Activated CD4-positive, alpha-beta T cell treated with anti-CD3 and anti-CD28 coated beads, Interleukin-2, amount 10 ng/mL, durations not matched to agents 24 days and 14 days (primary cell): ENCODE data around the gene FRG1. TPM values are rescaled to one million over a fixed set of nuclear protein-coding genes. Genes with fewer than 3 reads are reported as not detected.
A peak's percentile ranks its signal among the peaks of the same experiment; 100 is the strongest.
"Not testable (repeated sequence)": the region's sequence is repeated elsewhere in the genome, so short reads cannot be mapped to it uniquely, and the experiment has no call there.

Experiments
- DNase-seq: peaks from one replicate; pipeline ENCODE4 v3.0.0; 2022
- H3K27ac Mint-ChIP-seq: one replicate; pipeline ENCODE4 v1.8.0; 2022; ENCODE audit warnings: mild to moderate bottlenecking, mixed read lengths
- H3K27me3 Mint-ChIP-seq: one replicate; pipeline ENCODE4 v1.8.0; 2022; ENCODE audit warnings: mixed read lengths
- H3K36me3 Mint-ChIP-seq: one replicate; pipeline ENCODE4 v1.8.0; 2022; ENCODE audit warnings: low read depth, mild to moderate bottlenecking, mixed read lengths
- H3K4me1 Mint-ChIP-seq: one replicate; pipeline ENCODE4 v1.8.0; 2021; ENCODE audit warnings: mixed read lengths
- H3K4me3 Mint-ChIP-seq: one replicate; pipeline ENCODE4 v1.8.0; 2022; ENCODE audit warnings: mild to moderate bottlenecking, moderate library complexity, mixed read lengths
- H3K9me3 Mint-ChIP-seq: one replicate; pipeline ENCODE4 v1.8.0; 2021; ENCODE audit warnings: mixed read lengths
- intact Hi-C: fragments of 100-400 bp; cut with micrococcal nuclease; formaldehyde crosslinking; loops from one replicate; pipeline ENCODE4 v1.15.1; 2023
- total RNA-seq: library from RNA; stranded (reverse); gene quantifications from 2 replicates; pipeline ENCODE4 v1.2.3, GENCODE V29; 2022

The FRG1 gene
- total RNA-seq, 1 donor from 2014 or later: 85.2 TPM

GRCh38 chr4:189973646-189974045 lies 33.0 kb downstream of the FRG1 start:
- Mint-ChIP-seq H3K27me3 (peaks cover 6% of the 10 kb centered on the region), H3K9me3 (no peaks in the 10 kb centered on the region), H3K4me3 (no peak overlapping the region), H3K36me3 (no peaks in the 10 kb centered on the region), H3K4me1 (no peaks in the 10 kb centered on the region), H3K27ac (no peak overlapping the region)
- intact Hi-C loops: no loop called here
- no peak for DNase-seq

- Mint-ChIP-seq H3K4me3 (no peak overlapping the region), H3K27me3 (peaks cover 6% of the 10 kb centered on the region), H3K4me1 (no peaks in the 10 kb centered on the region), H3K9me3 (no peaks in the 10 kb centered on the region), H3K36me3 (no peaks in the 10 kb centered on the region), H3K27ac (no peak overlapping the region)
- DNase-seq: no peak
- intact Hi-C loops: no loop called here
These were observed 33.4 kb downstream of the FRG1 start for GRCh38 chr4:189974056-189974455.

GRCh38 chr4:189979196-189980047 lies 38.8 kb downstream of the FRG1 start:
- no peak overlapping the region for H3K27ac Mint-ChIP-seq
- no peak overlapping the region for H3K4me3 Mint-ChIP-seq
- no peaks in the 10 kb centered on the region for H3K4me1 Mint-ChIP-seq
- DNase-seq: no peak
- intact Hi-C loops: no loop called here
- H3K36me3 Mint-ChIP-seq: no peaks in the 10 kb centered on the region
- no peaks in the 10 kb centered on the region for H3K9me3 Mint-ChIP-seq
- peaks cover 4% of the 10 kb centered on the region for H3K27me3 Mint-ChIP-seq

- H3K27me3 Mint-ChIP-seq, DNase-seq: not testable (repeated sequence)
These were observed 39.6 kb downstream of the FRG1 start for GRCh38 chr4:189980292-189980691.

GRCh38 chr4:189981970-189982369 lies 41.3 kb downstream of the FRG1 start:
- H3K9me3 Mint-ChIP-seq: no peaks in the 10 kb centered on the region
- no peaks in the 10 kb centered on the region for H3K4me1 Mint-ChIP-seq
- no peaks in the 10 kb centered on the region for H3K27me3 Mint-ChIP-seq
- no peak overlapping the region for H3K4me3 Mint-ChIP-seq
- H3K27ac Mint-ChIP-seq: no peak overlapping the region
- H3K36me3 Mint-ChIP-seq: no peaks in the 10 kb centered on the region
- no peak for DNase-seq
- intact Hi-C loops: no loop called here

More at GRCh38 chr4:189980292-189980691, 39.6 kb downstream of the FRG1 start:
- H3K9me3 Mint-ChIP-seq, H3K4me3 Mint-ChIP-seq, intact Hi-C loops, H3K36me3 Mint-ChIP-seq, H3K4me1 Mint-ChIP-seq: not testable (repeated sequence)
- H3K27ac Mint-ChIP-seq: peak overlapping the region; percentile 65

- H3K27me3 Mint-ChIP-seq: not testable (repeated sequence)
These were observed 43.3 kb downstream of the FRG1 start for GRCh38 chr4:189983916-189984526.

GRCh38 chr4:189984661-189985060 lies 44.0 kb downstream of the FRG1 start:
- H3K36me3 Mint-ChIP-seq, H3K9me3 Mint-ChIP-seq, H3K27me3 Mint-ChIP-seq, DNase-seq, H3K4me3 Mint-ChIP-seq, H3K4me1 Mint-ChIP-seq, intact Hi-C loops, H3K27ac Mint-ChIP-seq: not testable (repeated sequence)

More at GRCh38 chr4:189983916-189984526, 43.3 kb downstream of the FRG1 start:
- H3K27ac Mint-ChIP-seq, H3K4me3 Mint-ChIP-seq, H3K9me3 Mint-ChIP-seq, DNase-seq, H3K36me3 Mint-ChIP-seq, H3K4me1 Mint-ChIP-seq, intact Hi-C loops: not testable (repeated sequence)

- H3K9me3 Mint-ChIP-seq, DNase-seq, H3K4me3 Mint-ChIP-seq, intact Hi-C loops, H3K27me3 Mint-ChIP-seq, H3K4me1 Mint-ChIP-seq, H3K36me3 Mint-ChIP-seq, H3K27ac Mint-ChIP-seq: not testable (repeated sequence)
These were observed 45.1 kb downstream of the FRG1 start for GRCh38 chr4:189985651-189986243.

- Mint-ChIP-seq H3K27ac (no peak overlapping the region), H3K4me3 (no peak overlapping the region), H3K9me3 (no peaks in the 10 kb centered on the region), H3K4me1 (no peaks in the 10 kb centered on the region), H3K36me3 (no peaks in the 10 kb centered on the region), H3K27me3 (no peaks in the 10 kb centered on the region)
- DNase-seq: no peak
- intact Hi-C loops: no loop called here
These were observed 48.3 kb downstream of the FRG1 start for GRCh38 chr4:189988877-189989431.

GRCh38 chr4:189989941-189990340 lies 49.3 kb downstream of the FRG1 start:
- DNase-seq, H3K27me3 Mint-ChIP-seq, H3K4me1 Mint-ChIP-seq, H3K27ac Mint-ChIP-seq, intact Hi-C loops, H3K4me3 Mint-ChIP-seq, H3K36me3 Mint-ChIP-seq, H3K9me3 Mint-ChIP-seq: not testable (repeated sequence)

Other genes with a start within 250 kb of the FRG1 start
- gene FRG2, start 86.4 kb downstream of the FRG1 start, total RNA-seq: not detected in 2 replicates
- gene DBET, start 123.6 kb downstream of the FRG1 start, total RNA-seq: not detected in 2 replicates
- gene DUX4, start 232.9 kb downstream of the FRG1 start, total RNA-seq: not detected in 2 replicates